HCT116 (cell line): ENCODE measurements around the gene TMEM204. TPM values are rescaled to one million over a fixed set of nuclear protein-coding genes. Genes with fewer than 3 reads are reported as not detected.

Experiments
- ATAC-seq: fragments of 200-7000 bp; cut with Tn5 transposase; 2 replicates; pipeline ENCODE4 v1.9.1; 2020; ENCODE audit warnings: mild to moderate bottlenecking, moderate library complexity
- BruUV-seq: library from RNA; stranded (reverse); fragments of 400-500 nt; replicated peaks from 2 replicates; lab custom pipeline; 2021; lab: Mats Ljungman, UMichigan
- CTCF ChIA-PET: fragments of 300-600 bp; sonication (Branson Sonifier 250); formaldehyde crosslinking; loops from one replicate; lab custom pipeline; 2021; ENCODE audit warnings: antibody characterized with exemption; lab: Charles Lee
- POLR2A ChIA-PET: fragments of 300-600, 350-600 bp; sonication (Branson Sonifier 250); formaldehyde crosslinking; loops from one replicate; lab custom pipeline; 2021; ENCODE audit warnings: antibody characterized with exemption; lab: Charles Lee
- RAD21 ChIA-PET, 2 experiments: fragments of 300-600 bp; sonication (Branson Sonifier 250); formaldehyde crosslinking; loops; one replicate each; lab custom pipeline; 2023; ENCODE audit warnings: low total read pairs in 2 of 2; ENCODE audit not compliant: uncharacterized antibody in 2 of 2, unreplicated experiment in 2 of 2, low non-redundant PET in 1 of 2; lab: Charles Lee
- DNase-seq: peaks from one replicate; pipeline ENCODE4 v3.0.0-alpha.2; 2010; ENCODE audit warnings: low read depth, low spot score
- H2AFZ ChIP-seq: fragments of 200-600 bp; shearing (Covaris generic), sonication (generic); 2 replicates; pipeline ENCODE4 v1.6.1; 2017; ENCODE audit warnings: low read depth, mixed run types, mixed read lengths, antibody characterized with exemption, low read length; ENCODE audit not compliant: poor library complexity, severe bottlenecking
- H3K27ac ChIP-seq: 2 replicates; pipeline ENCODE4 v1.5.1; 2012; ENCODE audit warnings: low read depth, low read length
- H3K27me3 ChIP-seq: fragments of 200-600 bp; sonication (generic); 2 replicates; pipeline ENCODE4 v1.6.1; 2016; ENCODE audit warnings: mixed run types, low read length, mixed read lengths; ENCODE audit not compliant: insufficient read depth
- H3K36me3 ChIP-seq, 2 experiments: fragments of 200-500 bp in 1 of 2; fragments of 200-600 bp in 1 of 2; sonication (Bioruptor generic) in 1 of 2; sonication (generic) in 1 of 2; 2 replicates each; pipeline versions ENCODE4 v1.5.1 to v1.6.1; 2014 to 2016; ENCODE audit warnings: low read length in 2 of 2, inconsistent platforms in 1 of 2, mixed read lengths in 1 of 2, mixed run types in 1 of 2; ENCODE audit not compliant: insufficient read depth in 2 of 2, control insufficient read depth in 1 of 2
- H3K4me1 ChIP-seq, 2 experiments: fragments of 200-600 bp in 1 of 2; sonication (generic) in 1 of 2; 2 replicates each; pipeline versions ENCODE4 v1.5.1 to v1.6.1; 2012 to 2017; ENCODE audit warnings: low read length in 2 of 2, inconsistent platforms in 1 of 2, mild to moderate bottlenecking in 1 of 2, mixed read lengths in 1 of 2, mixed run types in 1 of 2, moderate library complexity in 1 of 2; ENCODE audit not compliant: insufficient read depth in 2 of 2, control insufficient read depth in 1 of 2
- H3K4me2 ChIP-seq: fragments of 200-600 bp; sonication (generic); 2 replicates; pipeline ENCODE4 v1.6.1; 2017; ENCODE audit warnings: mixed run types, low read length, mixed read lengths
- H3K4me3 ChIP-seq, 2 experiments: fragments of 200-600 bp in 1 of 2; sonication (generic) in 1 of 2; replicated peaks in 1 of 2; 2 replicates each; pipeline ENCODE4 v1.5.1; 2011 to 2016; ENCODE audit warnings: low read length in 2 of 2, control low read depth in 1 of 2, low read depth in 1 of 2, mild to moderate bottlenecking in 1 of 2, mixed read lengths in 1 of 2, mixed run types in 1 of 2
- H3K79me2 ChIP-seq: fragments of 200-600 bp; sonication (generic); 2 replicates; pipeline ENCODE4 v1.6.1; 2017; ENCODE audit warnings: mild to moderate bottlenecking, mixed run types, low read length, moderate library complexity, mixed read lengths; ENCODE audit not compliant: insufficient read depth
- H3K9ac ChIP-seq: fragments of 200-600 bp; sonication (generic); 2 replicates; pipeline ENCODE4 v1.6.1; 2016; ENCODE audit warnings: low read length, mixed read lengths
- H3K9me2 ChIP-seq: fragments of 200-600 bp; sonication (generic), shearing (Covaris generic); 2 replicates; pipeline ENCODE4 v1.6.1; 2017; ENCODE audit warnings: mixed run types, mild to moderate bottlenecking, moderate library complexity; ENCODE audit not compliant: insufficient read depth
- H3K9me3 ChIP-seq, 2 experiments: fragments of 200-500 bp in 1 of 2; fragments of 200-600 bp in 1 of 2; sonication (Bioruptor generic) in 1 of 2; sonication (generic) in 1 of 2; 2 replicates each; pipeline ENCODE4 v1.6.1; 2014 to 2017; ENCODE audit warnings: low read length in 2 of 2, mixed read lengths in 2 of 2, inconsistent platforms in 1 of 2, low read depth in 1 of 2, mild to moderate bottlenecking in 1 of 2, mixed run types in 1 of 2, moderate library complexity in 1 of 2; ENCODE audit not compliant: control insufficient read depth in 1 of 2, insufficient read depth in 1 of 2
- H4K20me1 ChIP-seq: fragments of 200-600 bp; sonication (generic), shearing (Covaris generic); 2 replicates; pipeline ENCODE4 v1.6.1; 2017; ENCODE audit warnings: mixed run types, mild to moderate bottlenecking, moderate library complexity; ENCODE audit not compliant: insufficient read depth
- ATF3 ChIP-seq: IDR thresholded peaks from 2 replicates; pipeline ENCODE4 v1.6.1; 2012
- CBX3 ChIP-seq: IDR thresholded peaks from 2 replicates; pipeline ENCODE4 v1.6.1; 2012; ENCODE audit warnings: low read depth
- ELF1 ChIP-seq: IDR thresholded peaks from 2 replicates; pipeline ENCODE4 v1.6.1; 2012; ENCODE audit warnings: low read depth, borderline replicate concordance
- EZH2 ChIP-seq: fragments of 200-600 bp; sonication (generic); IDR thresholded peaks from 2 replicates; pipeline ENCODE4 v1.6.1; 2017; ENCODE audit warnings: antibody characterized with exemption, mixed run types
- EZH2phosphoT487 ChIP-seq: fragments of 200-600 bp; IDR thresholded peaks from 2 replicates; pipeline ENCODE4 v1.6.1; 2018; ENCODE audit warnings: antibody characterized with exemption, borderline replicate concordance
- RAD21 ChIP-seq: IDR thresholded peaks from 2 replicates; pipeline ENCODE4 v1.6.1; 2012; ENCODE audit warnings: low read depth, mild to moderate bottlenecking
- REST ChIP-seq: IDR thresholded peaks from 2 replicates; pipeline ENCODE4 v1.6.1; 2012; ENCODE audit warnings: low read depth
- SRF ChIP-seq: IDR thresholded peaks from 2 replicates; pipeline ENCODE4 v1.6.1; 2012; ENCODE audit warnings: low read depth
- ZBTB33 ChIP-seq: IDR thresholded peaks from 2 replicates; pipeline ENCODE4 v1.6.1; 2011; ENCODE audit warnings: mild to moderate bottlenecking, low read length, moderate library complexity; ENCODE audit not compliant: insufficient replicate concordance; ENCODE audit errors: extremely low read depth
- ZFX ChIP-seq: fragments of 450-650 bp; IDR thresholded peaks from 2 replicates; pipeline ENCODE4 v1.6.1; 2017
- intact Hi-C: fragments of 100-400 bp; cut with micrococcal nuclease; formaldehyde crosslinking; loops from 2 replicates; pipeline ENCODE4 v1.10.0; 2022
- total RNA-seq: library from RNA; stranded (reverse); gene quantifications from one replicate; pipeline ENCODE4 v1.2.1, GENCODE V29; 2021; ENCODE audit not compliant: unreplicated experiment

The TMEM204 gene
- total RNA-seq, 1 experiment from 2014 or later, result 0.22 TPM

- intact Hi-C loops, result no loop called here
- Histone ChIP-seq H3K4me2 (no peak overlapping the region), H2AFZ (no peak overlapping the region), H3K36me3 (peaks cover 4 to 31% of the 10 kb centered on the region in 2 experiments; a peak in 3 of 4 replicates), H3K9ac (no peak overlapping the region), H3K79me2 (peaks cover 38% of the 10 kb centered on the region), H3K9me2 (no peaks in the 10 kb centered on the region), H3K4me3 (no peak overlapping the region), H3K27ac (no peak overlapping the region), H3K9me3 (no peaks in the 10 kb centered on the region), H4K20me1 (no peaks in the 10 kb centered on the region), H3K4me1 (peaks cover 10 to 17% of the 10 kb centered on the region in 2 experiments), H3K27me3 (no peaks in the 10 kb centered on the region)
- DNase-seq (no peak), ATAC-seq (no peak)
- ChIA-PET RAD21 (no interaction called here), CTCF (no interaction called here), POLR2A (no interaction called here)
- TF ChIP-seq CBX3, result no peak
- no peak for TF ChIP-seq EZH2
- no peak for TF ChIP-seq SRF
- TF ChIP-seq ZFX, result no peak
- no peak for TF ChIP-seq EZH2phosphoT487
- no peak for TF ChIP-seq ATF3
- BruUV-seq, result no TSS peak
These were observed 37.6 kb upstream of the TMEM204 start for GRCh38 chr16:1495889-1496262.

GRCh38 chr16:1496464-1496863 lies 37.0 kb upstream of the TMEM204 start:
- peaks cover 6 to 37% of the 10 kb centered on the region in 2 experiments; a peak in 3 of 4 replicates for H3K36me3 ChIP-seq
- no peak overlapping the region for H2AFZ ChIP-seq
- peaks cover 10 to 17% of the 10 kb centered on the region in 2 experiments for H3K4me1 ChIP-seq
- no peaks in the 10 kb centered on the region for H3K9me2 ChIP-seq
- no peak overlapping the region for H3K4me3 ChIP-seq
- no peak overlapping the region for H3K4me2 ChIP-seq
- RAD21 ChIA-PET, result no interaction called here
- no TSS peak for BruUV-seq
- H3K27me3 ChIP-seq, result no peaks in the 10 kb centered on the region
- intact Hi-C loops, result no loop called here
- H4K20me1 ChIP-seq, result no peaks in the 10 kb centered on the region
- no peaks in the 10 kb centered on the region for H3K9me3 ChIP-seq
- H3K27ac ChIP-seq, result no peak overlapping the region
- POLR2A ChIA-PET, result no interaction called here
- DNase-seq (no peak), ATAC-seq (no peak)
- TF ChIP-seq ELF1, result no peak
- TF ChIP-seq RAD21, result no peak
- no peak for TF ChIP-seq REST
- no peak for TF ChIP-seq ZBTB33
- peaks cover 38% of the 10 kb centered on the region for H3K79me2 ChIP-seq
- H3K9ac ChIP-seq, result no peak overlapping the region
- CTCF ChIA-PET, result no interaction called here
